ENCODE results near the gene TENM3.

Gene TENM3

GRCh38 chr4:182255441-182256190 lies 12.4 kb downstream of the TENM3 start:
- no peak for DNase-seq

GRCh38 chr4:182257016-182257415 lies 13.8 kb downstream of the TENM3 start:
- DNase-seq: no peak

- no peak for DNase-seq
These were observed 14.3 kb downstream of the TENM3 start for GRCh38 chr4:182257503-182257902.

GRCh38 chr4:182258441-182259000 lies 15.3 kb downstream of the TENM3 start:
- no peak for DNase-seq

GRCh38 chr4:182261651-182262223 lies 18.5 kb downstream of the TENM3 start:
- no peak for DNase-seq

GRCh38 chr4:182263562-182263961 lies 20.4 kb downstream of the TENM3 start:
- no peak for DNase-seq

- DNase-seq: no peak
These were observed 21.0 kb downstream of the TENM3 start for GRCh38 chr4:182264139-182264752.

- DNase-seq: no peak
These were observed 22.7 kb downstream of the TENM3 start for GRCh38 chr4:182265881-182266280.

GRCh38 chr4:182267048-182267447 lies 23.8 kb downstream of the TENM3 start:
- no peak for DNase-seq

GRCh38 chr4:182268966-182269365 lies 25.8 kb downstream of the TENM3 start:
- DNase-seq: no peak

- no peak for DNase-seq
These were observed 28.5 kb downstream of the TENM3 start for GRCh38 chr4:182271731-182272130.

- no peak for DNase-seq
These were observed 28.9 kb downstream of the TENM3 start for GRCh38 chr4:182272151-182272550.

- no peak for DNase-seq
These were observed 30.2 kb downstream of the TENM3 start for GRCh38 chr4:182273191-182273935.

GRCh38 chr4:182276210-182277109 lies 33.3 kb downstream of the TENM3 start:
- DNase-seq: no peak

GRCh38 chr4:182277377-182277776 lies 34.2 kb downstream of the TENM3 start:
- no peak for DNase-seq

- no peak for DNase-seq
These were observed 35.5 kb downstream of the TENM3 start for GRCh38 chr4:182278729-182279128.

GRCh38 chr4:182280436-182281111 lies 37.4 kb downstream of the TENM3 start:
- DNase-seq: no peak

- no peak for DNase-seq
These were observed 42.8 kb downstream of the TENM3 start for GRCh38 chr4:182286035-182286434.

GRCh38 chr4:182286931-182287330 lies 43.7 kb downstream of the TENM3 start:
- DNase-seq: no peak

GRCh38 chr4:182288534-182288933 lies 45.3 kb downstream of the TENM3 start:
- no peak for DNase-seq

GRCh38 chr4:182289809-182290208 lies 46.6 kb downstream of the TENM3 start:
- DNase-seq: no peak

- no peak for DNase-seq
These were observed 48.0 kb downstream of the TENM3 start for GRCh38 chr4:182291175-182291574.
